Hepatocyte (in vitro differentiated cells): Measurements from ENCODE around the gene DCDC1.

Source experiments
- EZH2phosphoT487 ChIP-seq: fragments of 200-600 bp; sonication (generic); IDR thresholded peaks from one replicate; pipeline ENCODE4 v1.6.1; 2018; ENCODE audit warnings: antibody characterized with exemption, mild to moderate bottlenecking, low read depth, moderate library complexity; ENCODE audit not compliant: unreplicated experiment, severe bottlenecking
- TF ChIP-seq, protein P1 (sequence below): fragments of 200-600 bp; sonication (generic); IDR thresholded peaks from 2 replicates; pipeline ENCODE4 v1.5.1; 2016; ENCODE audit warnings: antibody characterized with exemption, mild to moderate bottlenecking; ENCODE audit not compliant: poor library complexity

DNA sequence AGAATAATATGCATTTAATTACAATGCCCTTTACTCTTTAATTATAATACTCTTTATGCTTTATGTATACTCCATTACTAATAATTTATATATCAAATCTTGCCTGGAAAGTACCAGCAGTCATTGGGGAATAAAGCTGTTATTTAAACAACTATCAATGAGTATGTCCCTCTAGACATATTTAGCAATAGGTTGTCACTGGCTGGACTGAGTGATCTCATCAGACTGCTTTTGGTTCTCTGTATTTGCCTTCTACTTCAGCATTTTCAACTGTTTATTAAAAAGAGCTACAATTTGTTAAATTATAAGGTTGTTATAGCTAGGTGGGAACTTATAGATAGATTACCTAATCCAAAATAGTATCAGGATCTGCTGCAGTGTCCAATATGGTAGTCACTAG lies 267.2 kb downstream of the DCDC1 start:
- no peak for TF ChIP-seq EZH2phosphoT487
- TF ChIP-seq, protein P1, sequence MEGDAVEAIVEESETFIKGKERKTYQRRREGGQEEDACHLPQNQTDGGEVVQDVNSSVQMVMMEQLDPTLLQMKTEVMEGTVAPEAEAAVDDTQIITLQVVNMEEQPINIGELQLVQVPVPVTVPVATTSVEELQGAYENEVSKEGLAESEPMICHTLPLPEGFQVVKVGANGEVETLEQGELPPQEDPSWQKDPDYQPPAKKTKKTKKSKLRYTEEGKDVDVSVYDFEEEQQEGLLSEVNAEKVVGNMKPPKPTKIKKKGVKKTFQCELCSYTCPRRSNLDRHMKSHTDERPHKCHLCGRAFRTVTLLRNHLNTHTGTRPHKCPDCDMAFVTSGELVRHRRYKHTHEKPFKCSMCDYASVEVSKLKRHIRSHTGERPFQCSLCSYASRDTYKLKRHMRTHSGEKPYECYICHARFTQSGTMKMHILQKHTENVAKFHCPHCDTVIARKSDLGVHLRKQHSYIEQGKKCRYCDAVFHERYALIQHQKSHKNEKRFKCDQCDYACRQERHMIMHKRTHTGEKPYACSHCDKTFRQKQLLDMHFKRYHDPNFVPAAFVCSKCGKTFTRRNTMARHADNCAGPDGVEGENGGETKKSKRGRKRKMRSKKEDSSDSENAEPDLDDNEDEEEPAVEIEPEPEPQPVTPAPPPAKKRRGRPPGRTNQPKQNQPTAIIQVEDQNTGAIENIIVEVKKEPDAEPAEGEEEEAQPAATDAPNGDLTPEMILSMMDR: no peak
